HG02763 (cell line): ENCODE measurements around the gene COL6A2.
"Not testable (repeated sequence)": the region's sequence is repeated elsewhere in the genome, so short reads cannot be mapped to it uniquely, and the experiment has no call there.

Experiments
- ATAC-seq: cut with Tn5 transposase; IDR thresholded peaks from one replicate; pipeline ENCODE4 v1.9.1; 2021; ENCODE audit warnings: mild to moderate bottlenecking, moderate library complexity; ENCODE audit not compliant: unreplicated experiment

The COL6A2 gene

GRCh38 chr21:46170436-46171193 lies 72.7 kb downstream of the COL6A2 start:
- not testable (repeated sequence) for ATAC-seq

GRCh38 chr21:46171585-46171984 lies 73.7 kb downstream of the COL6A2 start:
- no peak for ATAC-seq

- no peak for ATAC-seq
These were observed 74.3 kb downstream of the COL6A2 start for GRCh38 chr21:46171996-46172862.

DNA sequence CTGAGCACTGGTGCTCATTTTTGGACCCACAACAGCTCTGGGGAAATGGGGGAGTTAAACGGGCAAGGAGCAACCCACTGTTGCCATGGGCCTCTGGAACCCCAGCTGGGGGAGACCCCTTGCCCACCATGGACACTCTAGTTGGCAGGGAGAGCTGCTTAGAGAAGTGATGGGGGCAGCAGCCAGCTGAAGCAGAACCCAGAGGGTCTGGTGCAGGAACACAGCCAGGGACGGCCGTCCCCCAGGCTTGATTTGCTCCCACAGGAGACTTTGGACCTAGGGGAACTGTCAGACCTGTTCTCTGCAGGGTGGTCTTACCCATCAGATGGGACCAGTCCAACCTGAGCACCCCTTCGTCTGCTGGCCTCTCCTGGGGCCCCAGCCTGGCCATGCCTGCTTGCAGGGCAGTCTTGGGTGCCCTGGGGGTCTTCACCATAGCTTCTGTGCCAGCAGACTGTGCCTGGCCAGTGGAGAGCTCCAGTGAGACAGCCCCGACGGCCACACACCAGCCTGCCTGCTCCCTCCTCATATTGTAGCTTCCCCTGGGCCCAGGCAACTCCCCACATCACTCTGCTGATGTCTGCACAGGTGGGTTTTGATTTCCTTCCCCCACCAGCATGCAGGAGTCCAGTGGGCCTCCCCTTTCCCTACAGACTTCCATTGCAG lies 75.1 kb downstream of the COL6A2 start:
- no peak for ATAC-seq

- ATAC-seq, result no peak
These were observed 75.7 kb downstream of the COL6A2 start for GRCh38 chr21:46173573-46173972.

DNA sequence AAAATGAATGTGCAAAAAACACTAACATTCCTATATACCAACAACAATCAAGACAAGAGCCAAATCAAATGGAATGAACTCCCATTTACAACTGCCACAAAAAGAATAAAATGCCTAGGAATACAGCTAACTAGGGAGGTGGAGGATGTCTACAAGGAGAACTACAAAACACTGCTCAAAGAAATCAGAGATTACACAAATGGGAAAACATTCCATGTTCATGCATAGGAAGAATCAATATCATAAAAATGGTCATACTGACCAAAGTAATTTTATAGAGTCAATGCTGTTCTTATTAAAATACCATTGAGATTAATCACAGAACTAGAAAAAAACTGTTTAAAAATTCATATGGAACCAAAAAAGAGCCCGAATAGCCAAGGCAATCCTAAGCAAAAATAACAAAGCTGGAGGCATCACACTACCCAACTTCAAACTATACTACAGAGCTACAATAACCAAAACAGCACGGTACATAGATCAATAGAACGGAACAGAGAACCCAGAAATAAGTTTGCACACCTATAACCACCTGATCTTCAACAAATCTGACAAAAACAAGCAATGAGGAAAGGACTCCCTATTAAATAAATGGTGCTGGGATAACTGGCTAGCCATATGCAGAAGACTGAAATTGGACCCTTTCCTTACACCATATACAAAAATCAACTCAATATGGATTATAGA lies 78.7 kb downstream of the COL6A2 start:
- ATAC-seq, result not testable (repeated sequence)

DNA sequence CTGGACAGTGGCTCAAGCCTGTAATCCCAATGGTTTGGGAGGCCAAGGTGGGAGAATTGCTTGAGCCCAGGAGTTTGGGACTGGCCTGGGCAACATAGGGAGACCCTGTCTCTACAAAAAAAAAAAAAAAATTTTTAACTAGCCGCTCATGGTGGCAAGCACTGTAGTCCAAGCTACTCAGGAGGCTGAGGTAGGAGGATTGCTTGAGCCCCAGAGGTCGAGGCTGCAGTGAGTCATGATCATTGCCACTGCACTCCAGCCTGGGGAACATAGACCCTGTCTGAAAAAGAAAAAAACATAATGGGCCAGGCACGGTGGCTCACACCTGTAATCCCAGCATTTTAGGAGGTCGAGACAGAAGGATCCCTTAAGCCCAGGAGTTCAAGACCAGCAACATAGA lies 81.0 kb downstream of the COL6A2 start:
- ATAC-seq, result no peak
